ENCODE data around the gene LPCAT1.

GRCh38 chr5:1440098-1440493, 83.7 kb downstream of the LPCAT1 start:
- TF ChIP-seq CTCF (IDR thresholded peaks at IDR 0.05), result no peak
- no peak for TF ChIP-seq POLR2A (IDR thresholded peaks at IDR 0.05)

Measured in testis (tissue), 2 donors.